Neural progenitor cell (in vitro differentiated cells): Measurements from ENCODE around the gene PSME3IP1.

Source experiments
- EZH2 ChIP-seq: fragments of 200-600 bp; sonication (generic); IDR thresholded peaks from 2 replicates; pipeline ENCODE4 v1.6.1; 2017; ENCODE audit warnings: antibody characterized with exemption, mild to moderate bottlenecking, moderate library complexity
- TF ChIP-seq, protein P1 (sequence below): fragments of 200-600 bp; sonication (generic); IDR thresholded peaks from 2 replicates; pipeline ENCODE4 v1.5.1; 2017; ENCODE audit warnings: antibody characterized with exemption, mild to moderate bottlenecking

DNA sequence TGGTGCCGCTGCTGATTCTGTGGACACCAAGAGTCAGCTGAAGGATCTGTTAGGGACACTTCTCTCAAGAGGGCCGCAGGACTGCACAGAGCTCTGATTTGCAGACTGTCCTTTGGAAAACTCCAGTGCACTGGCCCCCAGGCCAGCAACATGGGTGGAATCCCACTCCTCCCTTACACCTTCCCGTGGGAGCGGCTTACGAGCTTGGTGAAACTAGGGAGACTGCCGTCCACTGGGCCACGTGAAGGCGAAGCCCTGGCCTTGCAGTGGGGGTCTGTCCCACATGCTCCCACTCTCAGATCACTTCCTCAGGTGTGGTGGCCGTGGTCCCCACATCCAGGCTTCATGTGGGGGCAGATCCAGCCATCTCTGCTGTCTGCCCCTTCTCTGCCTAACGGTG, 36.4 kb downstream of the PSME3IP1 start:
- no peak for TF ChIP-seq EZH2
- TF ChIP-seq, protein P1, sequence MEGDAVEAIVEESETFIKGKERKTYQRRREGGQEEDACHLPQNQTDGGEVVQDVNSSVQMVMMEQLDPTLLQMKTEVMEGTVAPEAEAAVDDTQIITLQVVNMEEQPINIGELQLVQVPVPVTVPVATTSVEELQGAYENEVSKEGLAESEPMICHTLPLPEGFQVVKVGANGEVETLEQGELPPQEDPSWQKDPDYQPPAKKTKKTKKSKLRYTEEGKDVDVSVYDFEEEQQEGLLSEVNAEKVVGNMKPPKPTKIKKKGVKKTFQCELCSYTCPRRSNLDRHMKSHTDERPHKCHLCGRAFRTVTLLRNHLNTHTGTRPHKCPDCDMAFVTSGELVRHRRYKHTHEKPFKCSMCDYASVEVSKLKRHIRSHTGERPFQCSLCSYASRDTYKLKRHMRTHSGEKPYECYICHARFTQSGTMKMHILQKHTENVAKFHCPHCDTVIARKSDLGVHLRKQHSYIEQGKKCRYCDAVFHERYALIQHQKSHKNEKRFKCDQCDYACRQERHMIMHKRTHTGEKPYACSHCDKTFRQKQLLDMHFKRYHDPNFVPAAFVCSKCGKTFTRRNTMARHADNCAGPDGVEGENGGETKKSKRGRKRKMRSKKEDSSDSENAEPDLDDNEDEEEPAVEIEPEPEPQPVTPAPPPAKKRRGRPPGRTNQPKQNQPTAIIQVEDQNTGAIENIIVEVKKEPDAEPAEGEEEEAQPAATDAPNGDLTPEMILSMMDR: no peak
